ENCODE results near the gene PKM.

The PKM gene

GRCh38 chr15:72193836-72194396, 37.1 kb downstream of the PKM start:
- Histone ChIP-seq H3K27me3 (ENCODE audit: insufficient read depth, low read depth) (no peaks in the 10 kb centered on the region), H2AFZ (ENCODE audit: low read depth) (no peak overlapping the region), H3K9ac (no peak overlapping the region), H3K36me3 (ENCODE audit: insufficient read depth) (no peaks in the 10 kb centered on the region), H3K4me3 (IDR thresholded peaks at IDR 0.05; ENCODE audit: insufficient read depth, low read depth, low read length) (no peak overlapping the region), H3K4me1 (ENCODE audit: low read depth, poor library complexity, severe bottlenecking) (no peaks in the 10 kb centered on the region), H3K27ac (no peak overlapping the region), H4K20me1 (ENCODE audit: insufficient read depth) (no peaks in the 10 kb centered on the region), H3K79me2 (ENCODE audit: insufficient read depth, low read depth) (no peaks in the 10 kb centered on the region), H3K4me2 (no peak overlapping the region)
- TF ChIP-seq CTCF (conservative IDR thresholded peaks at IDR 0.05; ENCODE audit: low read depth, low read length), result no peak

GRCh38 chr15:72192416-72192815, 38.6 kb downstream of the PKM start:
- Histone ChIP-seq H3K4me3 (IDR thresholded peaks at IDR 0.05; ENCODE audit: insufficient read depth, low read depth, low read length) (no peak overlapping the region), H3K9ac (no peak overlapping the region), H4K20me1 (ENCODE audit: insufficient read depth) (no peaks in the 10 kb centered on the region), H3K4me2 (no peak overlapping the region), H3K27me3 (ENCODE audit: insufficient read depth, low read depth) (no peaks in the 10 kb centered on the region), H3K4me1 (ENCODE audit: low read depth, poor library complexity, severe bottlenecking) (no peaks in the 10 kb centered on the region), H3K27ac (no peak overlapping the region), H3K36me3 (ENCODE audit: insufficient read depth) (no peaks in the 10 kb centered on the region), H2AFZ (ENCODE audit: low read depth) (no peak overlapping the region), H3K79me2 (ENCODE audit: insufficient read depth, low read depth) (no peaks in the 10 kb centered on the region)
- TF ChIP-seq CTCF (conservative IDR thresholded peaks at IDR 0.05; ENCODE audit: low read depth, low read length), result no peak

- no peak overlapping the region for H3K4me2 ChIP-seq
- H3K9ac ChIP-seq, result no peak overlapping the region
These were observed 41.6 kb downstream of the PKM start for GRCh38 chr15:72189250-72189902.

GRCh38 chr15:72184165-72184811, 46.7 kb downstream of the PKM start:
- Histone ChIP-seq H4K20me1 (ENCODE audit: insufficient read depth) (no peaks in the 10 kb centered on the region), H3K9ac (no peak overlapping the region), H2AFZ (ENCODE audit: low read depth) (no peak overlapping the region), H3K27me3 (ENCODE audit: insufficient read depth, low read depth) (no peaks in the 10 kb centered on the region), H3K4me2 (no peak overlapping the region), H3K79me2 (ENCODE audit: insufficient read depth, low read depth) (no peaks in the 10 kb centered on the region), H3K4me3 (IDR thresholded peaks at IDR 0.05; ENCODE audit: insufficient read depth, low read depth, low read length) (no peak overlapping the region), H3K36me3 (ENCODE audit: insufficient read depth) (no peaks in the 10 kb centered on the region), H3K27ac (no peak overlapping the region), H3K4me1 (ENCODE audit: low read depth, poor library complexity, severe bottlenecking) (no peaks in the 10 kb centered on the region)
- no peak for TF ChIP-seq CTCF (conservative IDR thresholded peaks at IDR 0.05; ENCODE audit: low read depth, low read length)

More at GRCh38 chr15:72189250-72189902, 41.6 kb downstream of the PKM start:
- no peak overlapping the region for H3K4me3 ChIP-seq (IDR thresholded peaks at IDR 0.05; ENCODE audit: insufficient read depth, low read depth, low read length)
- TF ChIP-seq CTCF (conservative IDR thresholded peaks at IDR 0.05; ENCODE audit: low read depth, low read length), result no peak
- H3K79me2 ChIP-seq (ENCODE audit: insufficient read depth, low read depth), result no peaks in the 10 kb centered on the region
- H2AFZ ChIP-seq (ENCODE audit: low read depth), result no peak overlapping the region
- no peaks in the 10 kb centered on the region for H3K4me1 ChIP-seq (ENCODE audit: low read depth, poor library complexity, severe bottlenecking)
- no peak overlapping the region for H3K27ac ChIP-seq
- no peaks in the 10 kb centered on the region for H4K20me1 ChIP-seq (ENCODE audit: insufficient read depth)
- no peaks in the 10 kb centered on the region for H3K36me3 ChIP-seq (ENCODE audit: insufficient read depth)
- H3K27me3 ChIP-seq (ENCODE audit: insufficient read depth, low read depth), result no peaks in the 10 kb centered on the region

Data from KMS-11 (cell line).